ENCODE measurements around the gene LCN6.
"Not testable (repeated sequence)": the region's sequence is repeated elsewhere in the genome, so short reads cannot be mapped to it uniquely, and the experiment has no call there.

DNA sequence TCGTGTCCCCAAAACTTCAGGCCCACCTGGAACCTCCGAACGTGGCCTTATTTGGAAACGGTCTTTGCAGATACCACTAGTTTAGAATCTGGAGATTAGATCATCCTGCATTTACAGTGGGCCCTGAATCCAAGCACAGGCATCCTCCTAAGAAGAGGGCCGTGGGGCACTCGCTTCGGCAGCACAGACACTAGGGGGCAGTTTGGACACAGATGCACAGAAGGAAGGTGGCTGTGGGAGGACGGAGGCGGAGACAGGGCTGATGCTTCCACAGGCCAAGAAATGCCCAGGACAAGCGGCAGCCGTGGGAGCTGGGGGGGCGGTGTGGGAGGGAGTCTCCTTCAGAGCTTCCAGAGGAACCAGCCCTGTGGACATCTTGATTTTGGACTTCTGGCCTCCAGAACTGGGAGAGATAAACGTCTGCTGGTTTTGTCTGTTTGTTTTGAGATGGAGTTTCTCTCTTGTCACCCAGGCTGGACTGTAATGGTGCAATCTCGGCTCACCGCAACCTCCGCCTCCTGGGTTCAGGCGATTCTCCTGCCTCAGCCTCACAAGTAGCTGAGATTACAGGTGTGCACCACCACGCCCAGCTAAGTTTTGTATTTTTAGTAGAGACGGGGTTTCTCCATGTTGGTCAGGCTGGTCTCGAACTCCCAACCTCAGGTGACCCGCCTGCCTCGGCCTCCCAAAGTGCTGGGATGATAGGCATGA is 12.7 kb upstream of the LCN6 start:
- peak; percentile 45; the same call in 1 of the 2 replicates for TF ChIP-seq GATA2 (IDR thresholded peaks at IDR 0.05; ENCODE audit: low read depth, low read length)
- TF ChIP-seq GATA3 (IDR thresholded peaks at IDR 0.05; ENCODE audit: low read depth, low read length) = not testable (repeated sequence)
